Stomach (tissue), 4 donors: ENCODE results near the gene DPYSL3.

ENCODE experiments used
- CTCF ChIP-seq, 7 experiments: fragments of 450-650 bp in 4 of 7; fragments of 200-600 bp in 3 of 7; sonication (generic) in 3 of 7; IDR thresholded peaks; one replicate each; pipeline ENCODE4 v1.5.1; 2016 to 2019; ENCODE audit warnings: antibody characterized with exemption in 7 of 7, control low read depth in 2 of 7, mild to moderate bottlenecking in 1 of 7
- EP300 ChIP-seq: sonication (generic); formaldehyde crosslinking; IDR thresholded peaks from one replicate; pipeline ENCODE4 v1.6.1; 2017; ENCODE audit warnings: antibody characterized with exemption
- POLR2A ChIP-seq, 4 donors: fragments of 450-650 bp; IDR thresholded peaks; one replicate each; pipeline ENCODE4 v1.6.1; 2016; ENCODE audit warnings: antibody characterized with exemption in 4 of 4, control low read depth in 2 of 4, mild to moderate bottlenecking in 1 of 4, moderate library complexity in 1 of 4

GRCh38 chr5:147534172-147534951 lies 24.5 kb upstream of the DPYSL3 start:
- no peak for TF ChIP-seq CTCF (IDR thresholded peaks at IDR 0.05)
- no peak for TF ChIP-seq POLR2A (IDR thresholded peaks at IDR 0.05)
- no peak for TF ChIP-seq EP300
